ENCODE results near the gene C9orf50. TPM values are rescaled to one million over a fixed set of nuclear protein-coding genes. Genes with fewer than 3 reads are reported as not detected.

The C9orf50 gene, protein sequence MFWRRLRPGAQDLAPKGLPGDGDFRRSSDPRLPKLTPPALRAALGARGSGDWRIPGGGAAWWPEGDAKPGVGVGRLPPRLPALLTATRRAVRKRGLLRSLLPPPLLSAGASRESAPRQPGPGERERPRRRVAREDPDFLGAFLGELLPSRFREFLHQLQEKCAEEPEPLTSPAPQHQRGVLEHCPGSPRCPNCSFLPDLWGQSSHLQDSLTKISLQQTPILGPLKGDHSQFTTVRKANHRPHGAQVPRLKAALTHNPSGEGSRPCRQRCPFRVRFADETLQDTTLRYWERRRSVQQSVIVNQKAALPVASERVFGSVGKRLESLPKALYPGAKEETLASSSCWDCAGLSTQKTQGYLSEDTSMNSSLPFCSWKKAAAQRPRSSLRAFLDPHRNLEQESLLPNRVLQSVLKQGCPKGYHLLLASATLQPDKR
- 0.56 TPM for total RNA-seq (ENCODE audit: unreplicated experiment)
- long read RNA-seq, partial matches to known transcripts, result 0 of 1 reads
- long read RNA-seq, other reads (novel, unspliced or antisense), result 1 of 1 reads

GRCh38 chr9:129620669-129621295 lies at the start of gene C9orf50:
Gene C9orf50, minus strand, starts transcription at chr9:129621101. Its CDS starts 527 bp downstream, at chr9:129620574.
- H3K9me3 Mint-ChIP-seq (ENCODE audit: unreplicated experiment), result peaks cover 13% of the 10 kb centered on the region
- peak; percentile 79 for DNase-seq
- peak within 1 kb of the TSS; percentile 80 for H3K4me3 Mint-ChIP-seq (ENCODE audit: unreplicated experiment)
- H3K4me1 Mint-ChIP-seq (ENCODE audit: low read depth, unreplicated experiment), result peaks cover 18% of the 10 kb centered on the region
- peaks cover 16% of the 10 kb centered on the region for H3K27me3 Mint-ChIP-seq (ENCODE audit: unreplicated experiment)
- peak within 1 kb of the TSS; percentile 93 for H3K27ac Mint-ChIP-seq (ENCODE audit: unreplicated experiment)
- no peaks in the 10 kb centered on the region for H3K36me3 Mint-ChIP-seq (ENCODE audit: unreplicated experiment)
- no peak for TF ChIP-seq CTCF (IDR thresholded peaks at IDR 0.05; ENCODE audit: partially characterized antibody, unreplicated experiment)

DNA sequence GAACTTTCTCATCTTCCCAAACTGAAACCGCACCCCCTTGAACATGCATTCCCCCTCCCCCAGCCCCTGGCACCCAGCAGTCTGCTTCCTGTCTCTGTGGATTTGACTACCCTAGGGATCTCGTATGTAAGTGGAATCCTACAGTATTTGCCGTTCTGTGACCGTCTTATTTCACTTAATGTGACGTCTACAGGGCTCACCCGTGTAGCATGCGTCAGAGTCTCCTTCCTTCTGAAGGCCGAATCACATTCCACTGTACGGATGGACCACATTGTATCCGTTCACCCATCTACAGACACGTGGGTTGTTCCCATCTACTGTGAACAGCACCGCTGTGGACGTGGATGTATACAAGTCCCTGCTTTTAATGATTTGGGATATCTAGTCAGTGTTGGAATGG lies 49.0 kb upstream of the C9orf50 start:
- TF ChIP-seq CTCF (IDR thresholded peaks at IDR 0.05; ENCODE audit: partially characterized antibody, unreplicated experiment), result no peak
- Mint-ChIP-seq H3K4me3 (ENCODE audit: unreplicated experiment) (no peak overlapping the region), H3K9me3 (ENCODE audit: unreplicated experiment) (peaks cover 10% of the 10 kb centered on the region), H3K36me3 (ENCODE audit: unreplicated experiment) (no peaks in the 10 kb centered on the region), H3K27ac (ENCODE audit: unreplicated experiment) (no peak overlapping the region), H3K27me3 (ENCODE audit: unreplicated experiment) (peaks cover 5% of the 10 kb centered on the region), H3K4me1 (ENCODE audit: low read depth, unreplicated experiment) (peaks cover 13% of the 10 kb centered on the region)
- no peak for DNase-seq

DNA sequence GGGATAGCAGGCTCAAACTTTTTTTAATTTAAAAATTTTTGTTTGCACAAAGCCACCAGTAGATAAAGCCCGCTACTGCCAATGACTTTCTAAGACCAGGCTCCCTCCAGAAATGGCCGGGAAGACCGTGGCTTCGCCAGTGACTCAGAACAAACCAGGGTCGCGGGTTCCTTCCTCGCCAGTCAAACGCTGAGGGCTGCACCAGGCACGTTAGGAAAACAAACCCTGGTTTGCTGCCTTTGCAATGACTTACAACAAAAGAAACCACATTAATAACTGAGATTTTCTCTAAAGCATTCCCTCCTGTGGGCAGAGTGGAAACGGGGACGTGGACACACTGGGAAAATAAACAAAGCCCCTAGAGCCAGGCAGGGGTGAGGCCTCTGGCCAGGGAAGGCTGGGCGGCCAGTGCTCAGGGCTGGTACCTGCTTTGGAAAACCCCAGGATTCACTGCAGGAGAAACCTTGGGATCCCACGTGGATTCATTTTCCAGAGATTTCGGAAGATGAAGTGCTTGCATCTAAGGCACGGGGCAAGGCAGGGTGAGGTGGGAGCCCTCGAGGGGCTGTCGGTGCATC lies 48.3 kb upstream of the C9orf50 start:
- peaks cover 8% of the 10 kb centered on the region for H3K27me3 Mint-ChIP-seq (ENCODE audit: unreplicated experiment)

GRCh38 chr9:129667850-129668249 lies 46.9 kb upstream of the C9orf50 start:
- Mint-ChIP-seq H3K27ac (ENCODE audit: unreplicated experiment) (no peak overlapping the region), H3K4me3 (ENCODE audit: unreplicated experiment) (no peak overlapping the region), H3K27me3 (ENCODE audit: unreplicated experiment) (peaks cover 8% of the 10 kb centered on the region), H3K36me3 (ENCODE audit: unreplicated experiment) (no peaks in the 10 kb centered on the region), H3K4me1 (ENCODE audit: low read depth, unreplicated experiment) (peaks cover 4% of the 10 kb centered on the region), H3K9me3 (ENCODE audit: unreplicated experiment) (peaks cover 7% of the 10 kb centered on the region)
- DNase-seq, result no peak
- TF ChIP-seq CTCF (IDR thresholded peaks at IDR 0.05; ENCODE audit: partially characterized antibody, unreplicated experiment), result no peak

More for the DNA sequence above, 48.3 kb upstream of the C9orf50 start:
- peaks cover 10% of the 10 kb centered on the region for H3K4me1 Mint-ChIP-seq (ENCODE audit: low read depth, unreplicated experiment)
- DNase-seq, result no peak
- H3K36me3 Mint-ChIP-seq (ENCODE audit: unreplicated experiment), result no peaks in the 10 kb centered on the region
- H3K4me3 Mint-ChIP-seq (ENCODE audit: unreplicated experiment), result no peak overlapping the region
- H3K27ac Mint-ChIP-seq (ENCODE audit: unreplicated experiment), result no peak overlapping the region
- H3K9me3 Mint-ChIP-seq (ENCODE audit: unreplicated experiment), result peaks cover 8% of the 10 kb centered on the region
- TF ChIP-seq CTCF (IDR thresholded peaks at IDR 0.05; ENCODE audit: partially characterized antibody, unreplicated experiment), result no peak
